ENCODE results near the gene LRRC56.

Gene LRRC56

DNA sequence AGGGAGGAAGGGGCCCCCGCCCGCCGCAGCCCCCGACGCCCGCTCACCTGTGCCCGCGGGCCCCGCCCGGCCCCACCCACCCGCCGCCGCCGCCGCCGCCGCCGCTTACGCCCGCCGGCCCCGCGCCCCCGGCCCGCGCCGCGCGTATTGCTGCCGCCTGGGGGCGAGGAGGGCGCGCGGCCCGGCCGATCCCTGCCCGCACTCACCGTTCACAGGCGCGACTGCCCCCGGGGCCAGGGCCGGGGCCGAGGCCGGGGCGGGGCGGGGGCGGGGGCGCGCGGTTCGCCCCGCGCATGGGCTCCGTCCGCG lies 2.2 kb upstream of the LRRC56 start:
- Mint-ChIP-seq H3K4me3 (no peak overlapping the region), H3K36me3 (ENCODE audit: low read depth) (peaks cover 35% of the 10 kb centered on the region), H3K9me3 (no peaks in the 10 kb centered on the region), H3K4me1 (ENCODE audit: low read depth) (peaks cover 28% of the 10 kb centered on the region), H3K27me3 (peaks cover 31% of the 10 kb centered on the region), H3K27ac (no peak overlapping the region)
- intact Hi-C loops (cut with micrococcal nuclease) = no loop called here

DNA sequence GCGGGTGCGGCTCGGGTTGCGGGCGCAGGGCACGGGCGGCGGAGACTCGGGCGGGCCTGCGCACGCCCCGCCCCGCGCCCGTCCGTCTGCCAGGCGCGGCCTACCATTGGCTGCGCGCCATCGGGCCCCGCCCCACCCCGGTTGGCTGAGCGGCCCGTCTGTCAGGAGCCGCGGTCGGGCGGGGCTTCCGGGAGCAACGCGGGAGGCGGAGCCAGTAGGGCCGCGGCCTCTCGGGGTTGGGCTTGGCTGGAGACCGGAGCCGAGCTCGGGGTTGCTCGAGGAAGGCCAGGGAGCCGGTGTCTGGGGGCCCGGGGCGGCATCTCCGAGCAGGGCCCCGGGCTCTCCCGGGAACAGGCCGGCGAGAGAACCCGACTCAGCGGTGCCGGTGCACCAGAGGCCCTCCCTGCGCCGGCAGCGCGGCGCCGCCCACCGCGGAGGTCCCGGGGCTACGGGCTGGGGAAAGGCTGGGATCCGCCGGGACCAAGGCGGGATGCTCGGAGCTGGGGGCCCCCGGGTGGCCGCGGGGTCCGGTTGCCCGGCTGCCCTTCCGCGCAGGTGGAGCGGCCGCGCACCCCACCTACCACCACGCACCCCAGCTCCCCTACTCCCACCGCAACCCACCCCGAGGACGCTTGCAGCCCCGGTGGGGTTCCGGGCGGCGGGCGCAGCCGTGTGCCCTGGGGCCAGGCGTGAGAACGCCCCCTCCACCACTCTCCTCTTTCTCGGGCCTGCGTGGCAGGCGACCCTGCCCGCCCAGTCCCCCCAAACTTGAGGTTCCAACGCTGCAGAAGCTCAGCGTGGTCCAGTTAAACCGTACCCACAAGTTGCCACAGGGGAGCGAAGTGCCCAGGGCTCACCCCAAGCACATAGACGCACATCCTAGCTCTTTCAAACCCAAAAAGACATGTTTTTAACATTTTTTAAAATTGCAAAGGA lies 1.5 kb upstream of the LRRC56 start, which contains the start of gene HRAS:
HRAS (minus strand) TSS at position 58 of the 936 bp plus-strand sequence.
- Mint-ChIP-seq H3K4me3 (peak within 1 kb of the TSS; percentile 83), H3K4me1 (ENCODE audit: low read depth) (peaks cover 28% of the 10 kb centered on the region), H3K27ac (peak within 1 kb of the TSS; percentile 89), H3K27me3 (peaks cover 35% of the 10 kb centered on the region), H3K36me3 (ENCODE audit: low read depth) (peaks cover 32% of the 10 kb centered on the region), H3K9me3 (no peaks in the 10 kb centered on the region)
- intact Hi-C loops (cut with micrococcal nuclease) = loop anchor here (2.0 kb wide), 1 partner anchor 31 kb away; no protein-coding TSS in a partner anchor

DNA sequence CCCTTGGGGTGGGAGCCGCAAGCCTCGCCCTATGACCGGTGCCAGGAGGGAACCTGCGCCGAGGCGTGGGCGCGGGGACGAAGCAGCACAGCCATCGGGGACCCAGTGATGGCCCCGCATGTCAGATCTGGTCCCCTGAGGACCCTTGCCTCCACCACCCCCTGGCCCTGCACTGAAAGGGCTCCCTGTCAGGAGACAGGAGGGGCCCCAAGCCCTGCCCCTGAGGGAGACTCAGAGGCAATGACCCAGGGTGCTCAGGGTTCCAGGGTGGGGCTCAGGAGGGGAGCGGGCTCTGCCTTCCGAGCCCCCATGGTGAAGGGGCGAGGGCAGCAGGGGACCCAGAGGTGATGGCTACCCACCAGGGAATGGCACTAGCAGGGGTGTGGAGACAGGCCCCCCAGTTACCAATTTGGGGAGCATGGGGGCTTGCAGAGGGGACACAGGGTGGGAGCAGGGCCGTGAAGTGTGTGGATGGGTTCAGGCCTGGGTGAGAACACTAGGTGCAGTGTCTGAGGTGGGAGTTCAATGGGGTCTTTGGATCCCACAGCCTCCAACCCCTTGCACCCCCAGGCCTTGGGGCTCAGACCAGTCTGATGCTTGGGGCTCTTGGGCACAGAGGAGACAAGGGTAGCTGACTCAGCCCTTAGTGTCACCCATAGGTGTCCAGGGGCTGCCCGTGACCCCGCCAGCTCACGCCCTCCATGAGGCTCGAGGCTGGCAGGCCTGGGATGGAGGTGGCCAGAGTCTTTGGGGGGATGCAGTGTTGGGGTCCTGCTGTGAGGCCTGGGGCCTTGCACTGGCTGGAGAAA lies 499 bp downstream of the LRRC56 start:
- Mint-ChIP-seq H3K4me3 (peak overlapping the region; percentile 83), H3K36me3 (ENCODE audit: low read depth) (peaks cover 16% of the 10 kb centered on the region), H3K4me1 (ENCODE audit: low read depth) (peaks cover 28% of the 10 kb centered on the region), H3K27me3 (peaks cover 37% of the 10 kb centered on the region), H3K27ac (peak overlapping the region; percentile 89), H3K9me3 (no peaks in the 10 kb centered on the region)
- intact Hi-C loops (cut with micrococcal nuclease) = loop anchor here (2.0 kb wide), 1 partner anchor 33 kb away; no protein-coding TSS in a partner anchor

DNA sequence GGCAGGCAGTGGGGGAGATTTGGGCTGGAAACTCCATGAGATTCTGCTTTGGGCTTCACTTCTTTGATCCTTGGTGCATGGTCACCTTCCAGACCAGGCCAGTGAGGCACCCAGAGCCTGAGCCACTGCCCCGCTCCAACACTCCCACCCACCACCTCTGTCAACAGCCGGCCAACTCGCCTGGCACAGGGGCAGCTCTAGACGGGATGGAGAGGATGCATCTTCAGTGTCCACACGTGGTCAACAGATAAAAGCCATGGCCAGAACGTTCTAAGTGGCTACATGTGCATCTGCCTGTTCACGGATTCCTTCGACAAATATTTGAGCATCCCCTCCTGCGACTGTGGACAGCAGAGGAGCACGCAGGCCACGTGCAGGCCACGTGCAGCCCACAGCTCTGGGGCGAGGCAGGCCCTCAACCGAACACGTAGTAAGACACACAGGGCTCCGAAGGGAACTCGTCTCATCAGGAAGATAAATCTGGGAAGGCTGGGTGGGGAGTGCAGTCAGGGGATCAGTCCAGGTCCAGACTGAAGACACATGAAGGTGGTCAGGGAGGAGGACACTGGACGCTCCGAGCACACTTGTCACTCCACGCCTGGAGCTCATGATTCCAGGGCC lies 1.2 kb downstream of the LRRC56 start:
- peaks cover 28% of the 10 kb centered on the region for H3K4me1 Mint-ChIP-seq (ENCODE audit: low read depth)
- H3K27me3 Mint-ChIP-seq = peaks cover 37% of the 10 kb centered on the region
- H3K36me3 Mint-ChIP-seq (ENCODE audit: low read depth) = peaks cover 9% of the 10 kb centered on the region
- no peaks in the 10 kb centered on the region for H3K9me3 Mint-ChIP-seq
- no peak overlapping the region for H3K27ac Mint-ChIP-seq
- intact Hi-C loops (cut with micrococcal nuclease) = no loop called here
- no peak overlapping the region for H3K4me3 Mint-ChIP-seq

DNA sequence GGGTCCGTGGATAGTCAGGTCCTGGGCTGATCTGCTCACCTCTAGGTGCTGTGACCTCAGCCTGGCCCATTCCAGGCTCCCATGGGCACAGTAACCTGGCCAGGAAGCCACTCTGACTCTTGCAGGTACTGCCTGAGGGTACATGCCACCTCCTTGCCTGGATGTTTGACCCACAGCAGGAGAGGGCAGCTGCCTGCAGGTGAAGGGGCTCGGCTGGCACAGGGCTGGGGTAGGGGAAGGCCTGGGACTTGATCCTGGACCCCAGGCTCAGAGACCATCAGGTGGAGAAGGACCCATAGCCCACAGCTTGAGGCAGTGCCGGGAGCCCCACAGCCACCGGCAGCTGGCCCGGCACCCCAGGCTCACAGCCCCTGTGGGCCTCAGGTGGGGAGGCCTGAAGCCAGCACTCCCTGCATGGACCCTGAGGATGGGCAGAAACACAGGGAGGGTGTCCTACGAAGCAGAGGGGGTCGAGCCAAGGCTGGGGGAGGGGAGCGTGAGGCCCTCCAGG lies 2.7 kb downstream of the LRRC56 start:
- Mint-ChIP-seq H3K4me1 (ENCODE audit: low read depth) (peaks cover 18% of the 10 kb centered on the region), H3K27me3 (peaks cover 39% of the 10 kb centered on the region), H3K4me3 (no peak overlapping the region), H3K36me3 (ENCODE audit: low read depth) (no peaks in the 10 kb centered on the region), H3K9me3 (no peaks in the 10 kb centered on the region), H3K27ac (no peak overlapping the region)
- intact Hi-C loops (cut with micrococcal nuclease) = no loop called here

DNA sequence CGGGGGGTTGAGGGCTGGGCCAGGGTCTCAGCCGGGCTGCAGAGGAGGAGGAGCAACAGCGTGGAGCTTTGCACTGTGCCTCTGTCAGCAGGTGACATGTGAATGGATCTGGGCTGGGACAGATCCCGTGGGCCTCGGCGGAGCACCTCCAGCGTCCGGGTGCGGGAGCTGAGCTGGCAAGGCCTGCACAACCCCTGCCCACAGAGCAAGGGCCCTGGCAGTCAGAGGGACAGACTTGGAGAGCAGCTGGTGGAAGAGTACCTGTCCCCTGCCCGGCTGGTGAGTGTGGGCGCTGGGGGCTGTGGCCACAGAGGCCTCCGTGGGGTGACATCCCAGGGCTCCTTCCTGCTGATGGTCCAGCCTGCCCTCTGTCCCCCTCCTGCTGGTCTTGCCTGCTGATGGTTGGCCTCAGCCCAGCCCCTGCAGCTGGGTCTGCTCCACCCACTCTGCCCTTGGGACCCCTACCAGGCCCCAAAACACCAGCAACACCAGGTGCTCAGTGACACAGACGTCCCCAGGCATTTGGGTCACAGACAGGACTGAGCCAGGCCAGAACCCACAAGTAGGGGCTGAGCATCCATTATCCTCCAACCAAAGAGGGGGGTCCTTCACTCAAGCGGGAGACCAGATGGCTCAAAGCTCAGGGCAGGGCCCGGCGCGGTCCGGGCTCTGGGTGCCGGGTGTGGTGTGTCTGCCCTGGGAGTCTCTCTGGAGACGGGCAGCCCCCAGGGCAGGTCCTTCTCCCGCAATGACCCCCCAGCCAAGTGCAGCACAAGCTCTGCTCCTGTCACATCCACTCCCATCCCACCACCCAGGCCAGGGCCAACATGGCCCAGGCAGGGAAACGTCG lies 3.5 kb downstream of the LRRC56 start:
- intact Hi-C loops (cut with micrococcal nuclease) = no loop called here
- Mint-ChIP-seq H3K27me3 (peaks cover 40% of the 10 kb centered on the region), H3K4me3 (no peak overlapping the region), H3K27ac (no peak overlapping the region), H3K36me3 (ENCODE audit: low read depth) (no peaks in the 10 kb centered on the region), H3K9me3 (no peaks in the 10 kb centered on the region), H3K4me1 (ENCODE audit: low read depth) (peaks cover 18% of the 10 kb centered on the region)

DNA sequence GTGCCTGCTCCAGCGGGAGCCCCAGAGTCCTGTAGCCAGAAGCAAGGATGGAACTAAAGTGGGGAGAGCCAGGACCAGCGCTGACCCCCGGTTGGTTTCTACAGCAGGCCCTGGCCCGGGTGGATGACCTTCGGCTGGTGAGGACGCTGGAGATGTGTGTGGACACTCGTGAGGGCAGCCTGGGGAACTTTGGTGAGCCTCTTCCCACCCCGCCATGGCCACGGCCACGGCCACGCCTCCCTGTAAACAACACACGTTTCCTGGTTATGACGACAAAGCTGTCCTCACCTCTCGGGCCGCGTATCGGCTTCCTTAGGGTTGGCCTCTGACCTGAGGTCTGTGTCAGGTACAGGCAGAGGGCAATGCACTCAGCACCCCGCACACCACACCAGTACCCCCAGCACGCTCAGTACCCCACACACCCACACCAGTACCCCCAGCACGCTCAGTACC lies 4.1 kb downstream of the LRRC56 start:
- Mint-ChIP-seq H3K4me3 (no peak overlapping the region), H3K27me3 (peaks cover 42% of the 10 kb centered on the region), H3K36me3 (ENCODE audit: low read depth) (no peaks in the 10 kb centered on the region), H3K27ac (no peak overlapping the region), H3K9me3 (no peaks in the 10 kb centered on the region), H3K4me1 (ENCODE audit: low read depth) (peaks cover 12% of the 10 kb centered on the region)
- intact Hi-C loops (cut with micrococcal nuclease) = no loop called here

DNA sequence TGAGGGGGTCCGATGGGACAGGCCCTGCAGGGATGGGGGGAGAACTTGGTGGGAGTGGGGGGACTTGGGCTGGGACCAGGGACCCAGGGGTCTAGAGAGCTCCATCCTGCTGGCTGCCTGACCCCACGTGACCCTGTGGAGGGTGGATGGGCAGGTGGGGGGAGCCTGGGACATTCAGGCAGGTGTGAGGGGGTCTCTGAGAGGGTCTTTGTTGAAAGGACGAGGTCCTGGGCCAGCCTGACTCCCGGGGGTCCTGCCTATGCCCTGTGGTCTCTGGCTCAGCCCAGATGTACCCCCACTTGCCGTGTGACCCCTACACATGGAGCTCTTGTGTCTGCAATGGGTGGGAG lies 7.5 kb downstream of the LRRC56 start:
- H3K27ac Mint-ChIP-seq = no peak overlapping the region

DNA sequence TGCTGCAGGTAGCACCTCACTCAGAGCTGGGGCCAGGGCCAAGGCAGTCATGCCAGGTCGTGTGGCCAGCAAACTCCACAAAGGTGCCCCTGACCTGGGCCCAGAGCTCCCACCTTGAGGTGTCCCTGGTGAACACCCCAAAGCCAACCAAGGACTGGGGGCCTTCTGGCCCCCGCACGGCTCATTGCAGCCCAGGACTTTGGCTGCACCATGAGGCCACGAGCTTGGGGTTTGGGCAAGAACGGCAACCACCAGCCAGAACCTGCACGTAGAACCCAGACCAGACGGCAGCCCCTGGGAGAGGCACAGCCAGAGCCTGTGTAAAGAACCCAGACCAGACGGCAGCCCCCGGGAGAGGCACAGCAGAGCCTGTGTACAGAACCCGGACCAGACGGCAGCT lies 7.8 kb downstream of the LRRC56 start:
- no peaks in the 10 kb centered on the region for H3K9me3 Mint-ChIP-seq
- H3K4me1 Mint-ChIP-seq (ENCODE audit: low read depth) = no peaks in the 10 kb centered on the region
- no peak overlapping the region for H3K4me3 Mint-ChIP-seq
- H3K36me3 Mint-ChIP-seq (ENCODE audit: low read depth) = no peaks in the 10 kb centered on the region
- H3K27ac Mint-ChIP-seq = no peak overlapping the region
- H3K27me3 Mint-ChIP-seq = peaks cover 25% of the 10 kb centered on the region
- intact Hi-C loops (cut with micrococcal nuclease) = no loop called here

More for the DNA sequence above, 7.5 kb downstream of the LRRC56 start:
- Mint-ChIP-seq H3K4me3 (no peak overlapping the region), H3K27me3 (peaks cover 28% of the 10 kb centered on the region), H3K9me3 (no peaks in the 10 kb centered on the region), H3K36me3 (ENCODE audit: low read depth) (no peaks in the 10 kb centered on the region), H3K4me1 (ENCODE audit: low read depth) (no peaks in the 10 kb centered on the region)
- intact Hi-C loops (cut with micrococcal nuclease) = no loop called here

DNA sequence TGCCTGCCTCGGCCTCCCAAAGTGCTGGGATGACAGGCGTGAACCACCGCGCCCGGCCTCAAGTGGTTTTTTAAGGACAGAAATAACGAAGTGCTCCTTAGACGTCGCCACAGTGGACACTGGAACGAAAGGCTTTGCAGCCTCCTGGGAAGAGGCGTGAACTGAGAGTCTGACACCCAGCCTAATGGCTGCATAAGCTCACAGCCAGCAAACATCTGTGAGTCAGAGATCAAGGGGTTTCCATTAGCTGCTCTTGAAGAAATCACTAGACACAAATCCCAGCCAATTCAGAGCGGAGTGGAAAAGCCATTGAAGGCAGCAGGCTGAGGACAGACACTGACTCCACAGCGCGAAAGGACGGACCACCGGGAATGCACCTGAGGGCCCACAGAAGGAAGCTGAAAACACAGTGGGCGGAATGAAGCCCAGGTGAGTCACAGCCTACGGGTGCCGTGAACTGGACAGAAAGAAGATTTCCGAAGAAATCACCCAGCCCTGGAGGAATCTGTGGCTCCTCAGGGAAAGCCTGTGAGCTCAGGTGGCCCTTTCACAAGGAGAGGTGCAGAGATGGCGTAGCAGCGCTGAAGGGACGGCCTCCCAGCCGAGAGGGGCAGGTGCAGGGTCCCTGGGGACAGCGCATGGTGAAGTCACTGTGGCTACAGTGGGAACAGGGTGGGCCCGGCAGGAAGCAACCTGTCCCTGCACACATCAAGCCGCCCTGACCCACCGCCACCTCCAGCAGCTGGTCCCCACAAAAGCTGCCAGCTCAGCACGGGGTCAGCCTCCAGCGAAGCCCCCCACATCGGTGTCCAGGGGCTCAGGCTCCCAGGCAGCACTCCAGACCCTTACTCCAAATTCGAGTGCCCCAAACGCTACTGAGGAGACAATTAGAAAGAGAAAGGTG lies 11.6 kb downstream of the LRRC56 start:
- Mint-ChIP-seq H3K4me3 (no peak overlapping the region), H3K4me1 (ENCODE audit: low read depth) (no peaks in the 10 kb centered on the region), H3K27me3 (peaks cover 42% of the 10 kb centered on the region), H3K9me3 (no peaks in the 10 kb centered on the region), H3K36me3 (ENCODE audit: low read depth) (no peaks in the 10 kb centered on the region), H3K27ac (no peak overlapping the region)
- intact Hi-C loops (cut with micrococcal nuclease) = no loop called here

DNA sequence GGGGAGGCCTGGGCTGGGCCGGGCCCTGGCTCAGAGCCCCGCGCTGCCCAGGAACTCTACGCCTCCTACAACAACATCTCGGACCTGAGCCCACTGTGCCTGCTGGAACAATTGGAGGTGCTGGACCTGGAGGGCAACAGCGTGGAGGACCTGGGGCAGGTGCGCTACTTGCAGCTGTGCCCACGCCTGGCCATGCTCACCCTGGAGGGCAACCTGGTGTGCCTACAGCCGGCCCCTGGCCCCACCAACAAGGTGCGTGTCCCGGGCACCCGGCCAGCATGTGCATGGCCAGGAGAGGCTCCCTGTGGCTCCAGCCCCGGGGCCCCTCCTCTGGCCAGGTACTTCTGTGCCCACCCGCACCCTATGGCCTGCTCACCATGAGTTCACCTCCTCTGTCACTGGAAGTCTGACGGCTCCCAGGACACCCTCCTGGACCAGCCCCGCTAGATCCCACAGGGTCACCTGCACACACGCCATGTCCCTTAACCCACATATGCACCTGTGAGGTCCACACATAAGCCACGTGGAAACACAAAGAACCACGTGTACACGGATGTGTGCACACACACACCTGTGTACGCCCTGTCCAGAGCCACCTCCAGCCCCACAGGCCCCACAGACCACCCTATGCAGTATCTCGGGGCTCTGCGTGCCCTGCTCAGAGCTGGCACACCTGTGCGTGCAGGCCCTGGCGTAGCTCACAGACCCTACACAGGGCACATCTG lies 12.9 kb downstream of the LRRC56 start:
- no peaks in the 10 kb centered on the region for H3K36me3 Mint-ChIP-seq (ENCODE audit: low read depth)

DNA sequence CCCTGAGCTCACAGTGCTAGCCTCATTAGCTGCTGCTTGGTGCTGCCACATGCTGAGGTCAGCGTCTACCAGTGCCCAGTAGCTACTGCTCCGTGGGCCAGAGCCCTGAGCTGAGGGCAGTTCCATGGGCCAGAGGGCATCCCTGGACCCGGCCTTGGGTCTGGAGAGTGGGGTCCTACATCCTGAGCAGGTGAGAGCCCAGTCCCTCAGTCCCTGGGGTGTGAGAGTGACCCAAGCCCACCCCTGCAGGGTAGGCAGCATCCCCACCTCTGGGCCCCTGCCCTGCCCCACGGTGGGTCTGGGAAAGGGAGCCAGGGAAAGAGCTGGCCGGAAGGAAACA lies 13.4 kb downstream of the LRRC56 start:
- Mint-ChIP-seq H3K36me3 (ENCODE audit: low read depth) (no peaks in the 10 kb centered on the region), H3K4me1 (ENCODE audit: low read depth) (no peaks in the 10 kb centered on the region), H3K27me3 (peaks cover 54% of the 10 kb centered on the region), H3K27ac (no peak overlapping the region), H3K9me3 (no peaks in the 10 kb centered on the region), H3K4me3 (no peak overlapping the region)
- intact Hi-C loops (cut with micrococcal nuclease) = no loop called here

More for the DNA sequence above, 12.9 kb downstream of the LRRC56 start:
- Mint-ChIP-seq H3K27me3 (peaks cover 51% of the 10 kb centered on the region), H3K9me3 (no peaks in the 10 kb centered on the region), H3K27ac (no peak overlapping the region), H3K4me1 (ENCODE audit: low read depth) (no peaks in the 10 kb centered on the region), H3K4me3 (no peak overlapping the region)
- intact Hi-C loops (cut with micrococcal nuclease) = no loop called here
